ENCODE measurements around the gene CD276. TPM values are rescaled to one million over a fixed set of nuclear protein-coding genes. Genes with fewer than 3 reads are reported as not detected.

The CD276 gene
- total RNA-seq, 1 experiment from 2014 or later = 133 TPM

- Histone ChIP-seq H3T11ph (ENCODE audit: low read length) (no peak overlapping the region), H3K14ac (ENCODE audit: insufficient read depth, low read length) (0 out of 2 replicates have a peak overlapping the region, but pooled peaks have one; percentile 6), H3K4me1 (ENCODE audit: insufficient read depth, low read length) (peaks cover 5% of the 10 kb centered on the region), H3K23ac (ENCODE audit: insufficient read length, low read depth, low read length) (no peak overlapping the region), H3K56ac (ENCODE audit: insufficient read length, low read depth, low read length) (no peak overlapping the region), H3K27ac (ENCODE audit: insufficient read length, low read depth, low read length) (no peak overlapping the region), H4K8ac (replicated peaks; ENCODE audit: insufficient read length, low read depth, low read length) (no peak overlapping the region), H2BK12ac (ENCODE audit: insufficient read length, low read depth, low read length) (no peak overlapping the region), H3K23me2 (ENCODE audit: insufficient read length, low read depth, low read length, poor library complexity, severe bottlenecking) (peaks cover 4% of the 10 kb centered on the region), H2BK15ac (ENCODE audit: low read depth, low read length) (no peak overlapping the region), H2AFZ (ENCODE audit: low read length) (no peak overlapping the region), H3K4me2 (ENCODE audit: insufficient read depth, insufficient read length, low read length) (no peak overlapping the region), H3K4ac (ENCODE audit: low read depth, low read length) (no peak overlapping the region), H2BK5ac (ENCODE audit: insufficient read length, low read length) (no peak overlapping the region), H3K9ac (ENCODE audit: extremely low read depth, insufficient read length, low read length) (no peak overlapping the region), H2BK20ac (ENCODE audit: low read depth, low read length, poor library complexity, severe bottlenecking) (no peak overlapping the region), H3K18ac (ENCODE audit: insufficient read length, low read depth, low read length) (no peak overlapping the region), H2AK5ac (ENCODE audit: insufficient read length, low read length) (no peak overlapping the region), H4K5ac (ENCODE audit: insufficient read length, low read depth, low read length) (no peak overlapping the region), H2BK120ac (ENCODE audit: low read depth, low read length, poor library complexity, severe bottlenecking) (no peak overlapping the region), H3K79me2 (ENCODE audit: insufficient read depth, low read length) (no peaks in the 10 kb centered on the region), H3K79me1 (ENCODE audit: insufficient read depth, low read depth, low read length, poor library complexity, severe bottlenecking) (no peaks in the 10 kb centered on the region), H4K20me1 (ENCODE audit: control insufficient read depth, insufficient read depth, insufficient read length) (no peaks in the 10 kb centered on the region), H3K27me3 (ENCODE audit: insufficient read depth, low read length) (no peaks in the 10 kb centered on the region), H4K91ac (ENCODE audit: insufficient read length, low read depth, low read length) (no peak overlapping the region), H3K9me3 (ENCODE audit: control insufficient read depth, low read depth, low read length) (no peaks in the 10 kb centered on the region)
- Mint-ChIP-seq H3K9me3 (no peaks in the 10 kb centered on the region; a peak in 1 of 5 replicates), H3K4me3 (no peak overlapping the region), H3K27me3 (ENCODE audit: low read depth) (peaks cover 28% of the 10 kb centered on the region), H3K4me1 (peaks cover 43 to 53% of the 10 kb centered on the region in 2 experiments), H3K36me3 (ENCODE audit: insufficient read depth in 1 of 3, low read depth in 3 of 3) (no peaks in the 10 kb centered on the region; a peak in 1 of 7 replicates), H3K27ac (no peak overlapping the region; a peak in 1 of 7 replicates)
- WGBS (ENCODE audit: extremely low coverage, insufficient read length, low lambda C conversion rate) = no CpG with 5 or more reads among the region's 7 CpGs
- DNase-seq = no peak
- TF ChIP-seq CTCF (conservative IDR thresholded peaks at IDR 0.05) = no peak
Observed at GRCh38 chr15:73746883-73747282, 62.7 kb downstream of the CD276 start.
